Muscle of back (tissue), 13 donors: Measurements from ENCODE around the gene CD160. TPM values are rescaled to one million over a fixed set of nuclear protein-coding genes. Genes with fewer than 3 reads are reported as not detected.
"Not testable (repeated sequence)": the region's sequence is repeated elsewhere in the genome, so short reads cannot be mapped to it uniquely, and the experiment has no call there.

Experiments
- DNase-seq, 3 donors: peaks; one replicate each; pipeline versions ENCODE4 v3.0.0 to v3.0.0-alpha.2; 2013
- long read RNA-seq, 9 donors: transcript quantifications; one replicate each; lab custom pipeline, GENCODE V29; 2026
- polyA plus RNA-seq, 10 donors: library from polyadenylated mRNA; unstranded; fragments of 120-200 nt; gene quantifications; one replicate each; pipeline ENCODE4 v1.2.1, GENCODE V29; 2013; ENCODE audit not compliant: insufficient read length in 10 of 10

The CD160 gene
- 1 to 10 TPM in 4 of 10 donors, under 1 TPM in 6; 0.25 to 1.8 (median 0.62) TPM for polyA plus RNA-seq
- long read RNA-seq, donor 1 = 0 reads
- long read RNA-seq, donor 2, partial matches to known transcripts = 7 of 7 reads
- long read RNA-seq, donor 2, other reads (novel, unspliced or antisense) = 0 of 7 reads
- long read RNA-seq, donor 3 = 0 reads
- long read RNA-seq, donor 4 = 0 reads
- long read RNA-seq, donor 5 = 0 reads
- long read RNA-seq, donor 6 = 0 reads
- long read RNA-seq, donor 7 = 0 reads
- long read RNA-seq, donor 8 = 0 reads
- long read RNA-seq, donor 9 = 0 reads

GRCh38 chr1:145719230-145720079 lies at the start of gene CD160:
CD160 (plus strand) TSS chr1:145719499; CDS start chr1:145728328, 8,829 bp downstream.
- no peak for DNase-seq

- DNase-seq = not testable (repeated sequence)
Observed at GRCh38 chr1:145670995-145671745, 48.1 kb upstream of the CD160 start.

- not testable (repeated sequence) for DNase-seq
Observed at GRCh38 chr1:145673217-145673616, 46.1 kb upstream of the CD160 start.

GRCh38 chr1:145684858-145685257 lies 34.4 kb upstream of the CD160 start:
- DNase-seq = not testable (repeated sequence)

GRCh38 chr1:145686078-145686477 lies 33.2 kb upstream of the CD160 start:
- not testable (repeated sequence) for DNase-seq

- no peak for DNase-seq
Observed at GRCh38 chr1:145688328-145688727, 31.0 kb upstream of the CD160 start.

GRCh38 chr1:145688924-145689323 lies 30.4 kb upstream of the CD160 start:
- no peak for DNase-seq

- DNase-seq = no peak
Observed at GRCh38 chr1:145689922-145690321, 29.4 kb upstream of the CD160 start.

- peak in 1 of 3 donors; percentile 52 for DNase-seq
Observed at GRCh38 chr1:145690587-145691558, 28.4 kb upstream of the CD160 start.

- DNase-seq = no peak
Observed at GRCh38 chr1:145692785-145693443, 26.4 kb upstream of the CD160 start.

GRCh38 chr1:145695821-145696629 lies 23.3 kb upstream of the CD160 start:
- peak; percentile 12 to 24 (median 22) for DNase-seq

GRCh38 chr1:145696630-145696960 lies 22.7 kb upstream of the CD160 start:
- DNase-seq = no peak

- DNase-seq = no peak
Observed at GRCh38 chr1:145701306-145701862, 17.9 kb upstream of the CD160 start.

- DNase-seq = no peak
Observed at GRCh38 chr1:145702052-145702451, 17.2 kb upstream of the CD160 start.

GRCh38 chr1:145702826-145703225 lies 16.5 kb upstream of the CD160 start:
- DNase-seq = no peak

- no peak for DNase-seq
Observed at GRCh38 chr1:145705622-145706021, 13.7 kb upstream of the CD160 start.

- no peak for DNase-seq
Observed at GRCh38 chr1:145706086-145706664, 13.1 kb upstream of the CD160 start.

GRCh38 chr1:145707183-145707867 lies 12.0 kb upstream of the CD160 start, which contains the start of gene PDZK1:
PDZK1 (minus strand) TSS chr1:145707368; CDS start chr1:145688021, 19,347 bp downstream.
- peak in 2 of 3 donors; percentile 22 to 23 for DNase-seq
